H1 (cell line): ENCODE measurements around the gene ZSCAN4.

Experiments used
- BRCA1 ChIP-seq: IDR thresholded peaks from 2 replicates; pipeline ENCODE4 v1.6.1; 2012; ENCODE audit warnings: low read depth, low read length, improper control_type of control experiment
- CTCF ChIP-seq, 3 experiments: IDR thresholded peaks; 1 replicate in 2 of 3; 2 replicates in 1 of 3; pipeline versions ENCODE4 v1.5.1 to v1.6.1; 2011; ENCODE audit warnings: low read length in 3 of 3, mild to moderate bottlenecking in 3 of 3, inconsistent platforms in 2 of 3, low read depth in 1 of 3, moderate library complexity in 1 of 3; ENCODE audit not compliant: insufficient read depth in 1 of 3; ENCODE audit errors: control extremely low read depth in 1 of 3
- HDAC6 ChIP-seq: IDR thresholded peaks from one replicate; pipeline ENCODE4 v1.7.1; 2012; ENCODE audit warnings: low read depth, mild to moderate bottlenecking, inconsistent platforms, low read length, moderate library complexity
- MAX ChIP-seq: IDR thresholded peaks from 2 replicates; pipeline ENCODE4 v1.6.1; 2012; ENCODE audit warnings: inconsistent platforms
- POLR2A ChIP-seq, 2 experiments: IDR thresholded peaks; 1 replicate in 1 of 2; 2 replicates in 1 of 2; pipeline ENCODE4 v1.6.1; 2011; ENCODE audit warnings: low read depth in 2 of 2, low read length in 2 of 2, mild to moderate bottlenecking in 2 of 2; ENCODE audit errors: control extremely low read depth in 1 of 2
- RFX5 ChIP-seq: IDR thresholded peaks from 2 replicates; pipeline ENCODE4 v1.6.1; 2011; ENCODE audit warnings: low read depth, low read length, improper control_type of control experiment, borderline replicate concordance
- TF ChIP-seq, protein P1 (sequence below): IDR thresholded peaks from 2 replicates; pipeline ENCODE4 v1.6.1; 2011; ENCODE audit warnings: low read length, improper control_type of control experiment

- no peak for TF ChIP-seq CTCF (IDR thresholded peaks at IDR 0.05; ENCODE audit: control extremely low read depth in 1 of 3, insufficient read depth in 1 of 3, low read depth in 1 of 3, low read length in 3 of 3)
- no peak for TF ChIP-seq BRCA1
- TF ChIP-seq MAX = no peak
- TF ChIP-seq POLR2A (IDR thresholded peaks at IDR 0.05; ENCODE audit: control extremely low read depth in 1 of 2, low read depth in 2 of 2, low read length in 2 of 2) = no peak
- no peak for TF ChIP-seq RFX5
- no peak for TF ChIP-seq HDAC6
- TF ChIP-seq, protein P1, sequence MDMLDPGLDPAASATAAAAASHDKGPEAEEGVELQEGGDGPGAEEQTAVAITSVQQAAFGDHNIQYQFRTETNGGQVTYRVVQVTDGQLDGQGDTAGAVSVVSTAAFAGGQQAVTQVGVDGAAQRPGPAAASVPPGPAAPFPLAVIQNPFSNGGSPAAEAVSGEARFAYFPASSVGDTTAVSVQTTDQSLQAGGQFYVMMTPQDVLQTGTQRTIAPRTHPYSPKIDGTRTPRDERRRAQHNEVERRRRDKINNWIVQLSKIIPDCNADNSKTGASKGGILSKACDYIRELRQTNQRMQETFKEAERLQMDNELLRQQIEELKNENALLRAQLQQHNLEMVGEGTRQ = no peak
Observed at GRCh38 chr19:57689750-57690149, 21.0 kb downstream of the ZSCAN4 start.
